Pancreas (tissue), 10 donors: ENCODE results near the gene AGPAT2. TPM values are rescaled to one million over a fixed set of nuclear protein-coding genes. Genes with fewer than 3 reads are reported as not detected.
A peak's percentile ranks its signal among the peaks of the same experiment; 100 is the strongest.
"Not testable (repeated sequence)": the region's sequence is repeated elsewhere in the genome, so short reads cannot be mapped to it uniquely, and the experiment has no call there.

Experiments
- ATAC-seq, 4 donors: fragments of 200-7000 bp; cut with Tn5 transposase; one replicate each; pipeline versions ENCODE4 v1.8.0 to v1.9.1; 2020; ENCODE audit warnings: mild to moderate bottlenecking in 4 of 4, moderate library complexity in 4 of 4
- DNase-seq, 6 donors: peaks; one replicate each; pipeline ENCODE4 v3.0.0-alpha.2; 2020
- FAIRE-seq: peaks from 2 replicates; lab custom pipeline; 2012; peaks lifted over from hg19 to GRCh38; lab: Jason Lieb, UNC
- H3K27ac ChIP-seq, 4 donors: fragments of 200-600 bp; sonication (generic); 1 replicate in 3 of 4; 2 replicates in 1 of 4; pipeline versions ENCODE4 v1.5.0 to v1.8.0; 2020
- H3K27me3 ChIP-seq, 4 donors: fragments of 200-600 bp; one replicate each; pipeline ENCODE4 v1.8.0; 2021
- H3K36me3 ChIP-seq, 3 donors: fragments of 200-600 bp; sonication (generic) in 1 of 3; one replicate each; pipeline versions ENCODE4 v1.5.0 to v1.8.0; 2020 to 2021
- H3K4me1 ChIP-seq, 3 donors: fragments of 200-600 bp; one replicate each; pipeline ENCODE4 v1.8.0; 2021
- H3K4me3 ChIP-seq, 4 donors: fragments of 200-600 bp; sonication (generic) in 2 of 4; one replicate each; pipeline versions ENCODE4 v1.5.0 to v1.8.0; 2020 to 2021
- H3K9me3 ChIP-seq, 4 donors: fragments of 200-600 bp; one replicate each; pipeline ENCODE4 v1.8.0; 2021
- CTCF ChIP-seq, 4 donors: fragments of 200-600 bp; sonication (generic) in 3 of 4; IDR thresholded peaks; one replicate each; pipeline versions ENCODE4 v1.5.0 to v1.8.0; 2021; ENCODE audit warnings: antibody characterized with exemption in 4 of 4
- WGBS, 2 donors: extraction: QIAGEN DNeasy Blood & Tissue Kit; methylation state at CpG; one replicate each; pipeline ENCODE4 v1.1.7; 2013; 5-methylcytosine and 5-hydroxymethylcytosine counted together
- intact Hi-C, 3 donors: fragments of 100-400 bp; cut with DNase I; formaldehyde crosslinking; loops; one replicate each; pipeline versions ENCODE4 v1.11.1 to v1.14.2; 2022
- polyA plus RNA-seq, 2 donors: library from polyadenylated mRNA; stranded (reverse); fragments of 200-250 nt; gene quantifications; one replicate each; pipeline ENCODE4 v1.2.3, GENCODE V29; 2013
- total RNA-seq, 6 donors: library from RNA; stranded (reverse); fragmentation: NEBNext Ultra II Directional in 4 of 6; extraction: Animal tissue kit (Norgen Biotek cat#: 25700) in 4 of 6; gene quantifications; one replicate each; pipeline versions ENCODE4 v1.2.1 to v1.2.4, GENCODE V29; 2021 to 2023
- donor health status: healthy with polysubstance abuse.
- donor health status: DM: no; HTN: no; CAD: no; lungs with moderate emphysema.
- donor health status: DM: no; HTN: no; CAD: no.
- donor health status: control.
- donor health status: control.
- donor health status: Bipolar disorder and iron deficiency.
- donor health status: DM: yes; HTN: yes; CAD: no.
- donor health status: DM: no; HTN: no; CAD: no.
- donor health status: DM: no; HTN: no; CAD: no.
- donor health status: DM: yes; HTN: yes; CAD: no.

AGPAT2 gene
- total and polyA plus RNA-seq, 8 donors, result 57.0 to 158 (median 82.7) TPM

GRCh38 chr9:136714096-136714892 is 27.0 kb upstream of the AGPAT2 start:
- no peaks in the 10 kb centered on the region for H3K27me3 ChIP-seq
- DNase-seq (peak in 3 of 6 donors; percentile 20 to 75 (median 49)), FAIRE-seq (no peak), ATAC-seq (no peak)
- no peak for TF ChIP-seq CTCF (IDR thresholded peaks at IDR 0.05)
- no peak overlapping the region for H3K4me3 ChIP-seq
- H3K9me3 ChIP-seq, result no peaks in the 10 kb centered on the region
- no peaks in the 10 kb centered on the region for H3K36me3 ChIP-seq
- no peak overlapping the region for H3K27ac ChIP-seq
- intact Hi-C loops, result loop anchor here in 1 of 3 donors (10.0 kb wide), 1 partner anchor 229 kb away; the partner anchor contains the start of gene SEC16A
- H3K4me1 ChIP-seq, result peaks cover 0 to 6% (median 3%) of the 10 kb centered on the region in 3 donors
- WGBS, 2 donors, result 77 to 85% methylated on average over 17 of the region's 17 CpGs

- peaks cover 0 to 6% (median 3%) of the 10 kb centered on the region in 3 donors for H3K4me1 ChIP-seq
- no peaks in the 10 kb centered on the region for H3K36me3 ChIP-seq
- peak overlapping the region in 2 of 4 donors; percentile 57 for H3K4me3 ChIP-seq
- WGBS, 2 donors, result 68 to 76% methylated on average over 8 of the region's 8 CpGs
- TF ChIP-seq CTCF (IDR thresholded peaks at IDR 0.05), result no peak
- intact Hi-C loops, result loop anchor here in 1 of 3 donors (10.0 kb wide), 1 partner anchor 229 kb away; the partner anchor contains the start of gene SEC16A
- ATAC-seq (no peak), DNase-seq (peak in 4 of 6 donors; percentile 25 to 77 (median 66)), FAIRE-seq (no peak)
- H3K27me3 ChIP-seq, result no peaks in the 10 kb centered on the region
- no peaks in the 10 kb centered on the region for H3K9me3 ChIP-seq
- no peak overlapping the region for H3K27ac ChIP-seq
These were observed 26.3 kb upstream of the AGPAT2 start for GRCh38 chr9:136713550-136713949.

- Histone ChIP-seq H3K36me3 (no peaks in the 10 kb centered on the region), H3K27ac (no peak overlapping the region), H3K4me1 (peaks cover 0 to 6% (median 3%) of the 10 kb centered on the region in 3 donors), H3K4me3 (peak overlapping the region; percentile 37 to 57 (median 48)), H3K9me3 (no peaks in the 10 kb centered on the region), H3K27me3 (no peaks in the 10 kb centered on the region)
- WGBS, 2 donors, result 7 to 10% methylated on average over 37 to 55 of the region's 56 CpGs
- DNase-seq (peak in 4 of 6 donors; percentile 33 to 86 (median 68)), ATAC-seq (peak in 1 of 4 donors; percentile 4), FAIRE-seq (no peak)
- TF ChIP-seq CTCF (IDR thresholded peaks at IDR 0.05), result no peak
- intact Hi-C loops, result loop anchor here in 1 of 3 donors (10.0 kb wide), 1 partner anchor 228 kb away; the partner anchor contains the start of gene SEC16A
These were observed 25.7 kb upstream of the AGPAT2 start for GRCh38 chr9:136712690-136713544.

GRCh38 chr9:136711751-136712689 is 24.8 kb upstream of the AGPAT2 start, which contains the start of gene DIPK1B:
Gene DIPK1B (plus strand): TSS chr9:136712572. CDS start chr9:136712666, 94 bp downstream.
- ATAC-seq, result peak; percentile 26 to 54 (median 46)
- WGBS, 2 donors, result 1 to 2% methylated on average over 66 to 119 of the region's 119 CpGs
- intact Hi-C loops, result loop anchor here in 1 of 3 donors (10.0 kb wide), 1 partner anchor 227 kb away; the partner anchor contains the start of gene SEC16A
- H3K9me3 ChIP-seq, result no peaks in the 10 kb centered on the region
- no peaks in the 10 kb centered on the region for H3K36me3 ChIP-seq
- no peak for FAIRE-seq
- H3K27me3 ChIP-seq, result no peaks in the 10 kb centered on the region
- H3K27ac ChIP-seq, result no peak within 1 kb of the TSS
- H3K4me3 ChIP-seq, result peak within 1 kb of the TSS; percentile 37 to 57 (median 48)
- peak in 4 of 6 donors; percentile 42 to 84 (median 64) for DNase-seq
- H3K4me1 ChIP-seq, result peaks cover 0 to 6% (median 3%) of the 10 kb centered on the region in 3 donors
- TF ChIP-seq CTCF (IDR thresholded peaks at IDR 0.05), result no peak

GRCh38 chr9:136711219-136711648 is 24.0 kb upstream of the AGPAT2 start:
- peak in 1 of 6 donors; percentile 31 for DNase-seq
- FAIRE-seq, result not testable (repeated sequence)
- 34 to 35% methylated on average over 4 of the region's 4 CpGs for WGBS, 2 donors

More at GRCh38 chr9:136711219-136711648, 24.0 kb upstream of the AGPAT2 start:
- not testable (repeated sequence) for H3K36me3 ChIP-seq, H3K4me3 ChIP-seq, H3K27me3 ChIP-seq, H3K27ac ChIP-seq, H3K9me3 ChIP-seq, H3K4me1 ChIP-seq
- ATAC-seq, result peak; percentile 34 to 45 (median 38)
- intact Hi-C loops, result loop anchor here in 1 of 3 donors (10.0 kb wide), 1 partner anchor 226 kb away; the partner anchor contains the start of gene SEC16A
